Astrocyte (in vitro differentiated cells and primary cell): ENCODE results near the gene ARL13B.

Experiments used
- CTCF ChIP-seq: IDR thresholded peaks from 2 replicates; pipeline ENCODE4 v1.5.1; 2011; ENCODE audit warnings: low read depth, mild to moderate bottlenecking, inconsistent platforms, low read length, moderate library complexity; ENCODE audit not compliant: insufficient read depth
- EZH2 ChIP-seq: IDR thresholded peaks from 2 replicates; pipeline ENCODE4 v1.6.1; 2012; ENCODE audit warnings: mild to moderate bottlenecking, low read length, inconsistent platforms; ENCODE audit not compliant: insufficient read depth

- TF ChIP-seq CTCF (no peak), EZH2 (no peak)
These were observed 32.2 kb downstream of the ARL13B start for GRCh38 chr3:94012185-94012584.
